Measurements from ENCODE around the gene ITGB1BP1.

DNA sequence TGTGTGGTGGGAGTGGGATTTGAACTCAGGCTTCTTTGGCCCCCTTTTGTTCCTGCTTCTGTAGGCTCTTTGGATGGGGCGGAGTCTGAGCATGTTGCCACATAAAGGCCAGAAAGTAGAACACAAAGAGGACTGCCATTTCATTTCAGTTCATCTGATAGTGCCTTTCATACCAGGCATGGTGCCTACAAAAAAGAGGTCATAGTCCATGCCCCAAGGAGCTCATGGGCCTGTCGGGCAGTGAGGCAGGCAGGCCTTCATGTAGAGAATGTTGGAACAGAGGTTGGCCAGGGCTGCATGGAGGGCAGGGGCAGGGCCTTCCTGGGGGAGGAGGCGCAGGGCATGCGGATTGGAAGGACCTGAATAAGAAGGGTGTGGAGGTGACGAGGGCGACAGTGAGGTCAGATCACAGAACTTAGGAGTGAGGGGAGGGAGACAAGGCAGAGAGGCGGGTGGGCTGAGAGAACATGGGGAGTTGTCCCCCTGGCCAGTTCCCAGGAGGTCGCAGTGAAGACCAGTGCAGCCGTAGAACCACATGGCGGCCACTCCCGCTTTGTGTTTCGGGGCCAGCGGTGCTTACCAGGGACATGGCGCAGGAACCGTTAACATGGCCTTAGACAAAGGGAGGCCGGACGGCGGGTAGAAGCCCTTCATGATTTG is 49.1 kb downstream of the ITGB1BP1 start:
- TF ChIP-seq, protein P1, sequence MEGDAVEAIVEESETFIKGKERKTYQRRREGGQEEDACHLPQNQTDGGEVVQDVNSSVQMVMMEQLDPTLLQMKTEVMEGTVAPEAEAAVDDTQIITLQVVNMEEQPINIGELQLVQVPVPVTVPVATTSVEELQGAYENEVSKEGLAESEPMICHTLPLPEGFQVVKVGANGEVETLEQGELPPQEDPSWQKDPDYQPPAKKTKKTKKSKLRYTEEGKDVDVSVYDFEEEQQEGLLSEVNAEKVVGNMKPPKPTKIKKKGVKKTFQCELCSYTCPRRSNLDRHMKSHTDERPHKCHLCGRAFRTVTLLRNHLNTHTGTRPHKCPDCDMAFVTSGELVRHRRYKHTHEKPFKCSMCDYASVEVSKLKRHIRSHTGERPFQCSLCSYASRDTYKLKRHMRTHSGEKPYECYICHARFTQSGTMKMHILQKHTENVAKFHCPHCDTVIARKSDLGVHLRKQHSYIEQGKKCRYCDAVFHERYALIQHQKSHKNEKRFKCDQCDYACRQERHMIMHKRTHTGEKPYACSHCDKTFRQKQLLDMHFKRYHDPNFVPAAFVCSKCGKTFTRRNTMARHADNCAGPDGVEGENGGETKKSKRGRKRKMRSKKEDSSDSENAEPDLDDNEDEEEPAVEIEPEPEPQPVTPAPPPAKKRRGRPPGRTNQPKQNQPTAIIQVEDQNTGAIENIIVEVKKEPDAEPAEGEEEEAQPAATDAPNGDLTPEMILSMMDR (IDR thresholded peaks at IDR 0.05), result no peak
- no peak for TF ChIP-seq POLR2A (IDR thresholded peaks at IDR 0.05)
